A673 (cell line): Measurements from ENCODE around the gene UTP20.

Experiments
- EZH2 ChIP-seq: fragments of 200-600 bp; sonication (generic); IDR thresholded peaks from 2 replicates; pipeline ENCODE4 v1.6.1; 2017; ENCODE audit warnings: borderline replicate concordance, low read depth, mild to moderate bottlenecking, mixed read lengths, antibody characterized with exemption, low read length; ENCODE audit not compliant: poor library complexity, severe bottlenecking
- TF ChIP-seq, protein P1 (sequence below): fragments of 300-800, 200-600 bp; sonication (generic); conservative IDR thresholded peaks from 2 replicates; pipeline ENCODE4 v1.5.1; 2017; ENCODE audit warnings: low read depth, mild to moderate bottlenecking, antibody characterized with exemption, low read length, moderate library complexity, mixed read lengths

DNA sequence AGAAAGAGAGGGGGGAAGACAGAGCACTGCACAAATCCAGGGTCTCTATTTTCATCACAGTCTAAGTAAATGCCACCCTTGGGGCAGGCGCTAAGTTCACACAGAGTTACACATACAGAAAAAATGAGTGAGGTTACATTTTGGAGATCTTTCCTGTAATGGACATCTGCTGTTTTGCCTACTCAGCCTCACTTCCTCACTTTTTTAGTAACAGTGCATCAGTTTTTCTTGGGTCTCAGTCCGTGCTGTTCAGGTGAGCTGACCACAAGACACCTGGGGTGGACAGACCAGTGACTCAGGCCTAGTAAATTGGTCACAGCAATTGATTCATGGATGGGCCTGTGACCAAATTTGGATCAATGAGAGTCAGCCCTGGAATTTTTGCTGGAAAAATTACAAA is 36.3 kb upstream of the UTP20 start:
- TF ChIP-seq, protein P1, sequence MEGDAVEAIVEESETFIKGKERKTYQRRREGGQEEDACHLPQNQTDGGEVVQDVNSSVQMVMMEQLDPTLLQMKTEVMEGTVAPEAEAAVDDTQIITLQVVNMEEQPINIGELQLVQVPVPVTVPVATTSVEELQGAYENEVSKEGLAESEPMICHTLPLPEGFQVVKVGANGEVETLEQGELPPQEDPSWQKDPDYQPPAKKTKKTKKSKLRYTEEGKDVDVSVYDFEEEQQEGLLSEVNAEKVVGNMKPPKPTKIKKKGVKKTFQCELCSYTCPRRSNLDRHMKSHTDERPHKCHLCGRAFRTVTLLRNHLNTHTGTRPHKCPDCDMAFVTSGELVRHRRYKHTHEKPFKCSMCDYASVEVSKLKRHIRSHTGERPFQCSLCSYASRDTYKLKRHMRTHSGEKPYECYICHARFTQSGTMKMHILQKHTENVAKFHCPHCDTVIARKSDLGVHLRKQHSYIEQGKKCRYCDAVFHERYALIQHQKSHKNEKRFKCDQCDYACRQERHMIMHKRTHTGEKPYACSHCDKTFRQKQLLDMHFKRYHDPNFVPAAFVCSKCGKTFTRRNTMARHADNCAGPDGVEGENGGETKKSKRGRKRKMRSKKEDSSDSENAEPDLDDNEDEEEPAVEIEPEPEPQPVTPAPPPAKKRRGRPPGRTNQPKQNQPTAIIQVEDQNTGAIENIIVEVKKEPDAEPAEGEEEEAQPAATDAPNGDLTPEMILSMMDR, result no peak
- TF ChIP-seq EZH2, result no peak
